ENCODE measurements around the gene DIO3.

Gene DIO3

GRCh38 chr14:101534198-101534597, 27.1 kb upstream of the DIO3 start:
- H3K4me3 ChIP-seq (ENCODE audit: low read length), result no peak overlapping the region
- no peak for DNase-seq (ENCODE audit: low read depth)
- no peak for TF ChIP-seq CTCF (conservative IDR thresholded peaks at IDR 0.05; ENCODE audit: low read length)

- no peak for DNase-seq (ENCODE audit: low read depth)
- TF ChIP-seq CTCF (conservative IDR thresholded peaks at IDR 0.05; ENCODE audit: low read length), result no peak
- no peak overlapping the region for H3K4me3 ChIP-seq (ENCODE audit: low read length)
These were observed 26.1 kb upstream of the DIO3 start for GRCh38 chr14:101535232-101535631.

- DNase-seq (ENCODE audit: low read depth), result no peak
- no peak overlapping the region for H3K4me3 ChIP-seq (ENCODE audit: low read length)
- no peak for TF ChIP-seq CTCF (conservative IDR thresholded peaks at IDR 0.05; ENCODE audit: low read length)
These were observed 25.5 kb upstream of the DIO3 start for GRCh38 chr14:101535701-101536207.

GRCh38 chr14:101537286-101537685, 24.0 kb upstream of the DIO3 start:
- TF ChIP-seq CTCF (conservative IDR thresholded peaks at IDR 0.05; ENCODE audit: low read length), result no peak
- DNase-seq (ENCODE audit: low read depth), result no peak

GRCh38 chr14:101538878-101539277, 22.4 kb upstream of the DIO3 start:
- DNase-seq (ENCODE audit: low read depth), result no peak
- no peak for TF ChIP-seq CTCF (conservative IDR thresholded peaks at IDR 0.05; ENCODE audit: low read length)
- H3K4me3 ChIP-seq (ENCODE audit: low read length), result no peak overlapping the region

More at GRCh38 chr14:101537286-101537685, 24.0 kb upstream of the DIO3 start:
- no peak overlapping the region for H3K4me3 ChIP-seq (ENCODE audit: low read length)

GRCh38 chr14:101539880-101540279, 21.4 kb upstream of the DIO3 start:
- H3K4me3 ChIP-seq (ENCODE audit: low read length), result no peak overlapping the region
- DNase-seq (ENCODE audit: low read depth), result no peak
- TF ChIP-seq CTCF (conservative IDR thresholded peaks at IDR 0.05; ENCODE audit: low read length), result no peak

- DNase-seq (ENCODE audit: low read depth), result no peak
- TF ChIP-seq CTCF (conservative IDR thresholded peaks at IDR 0.05; ENCODE audit: low read length), result no peak
These were observed 20.5 kb upstream of the DIO3 start for GRCh38 chr14:101540481-101541462.

More at GRCh38 chr14:101540481-101541462, 20.5 kb upstream of the DIO3 start:
- no peak overlapping the region for H3K4me3 ChIP-seq (ENCODE audit: low read length)

Measured in AG10803 (cell line).